H7 (cell line): ENCODE measurements around the gene FOXO3B. TPM values are rescaled to one million over a fixed set of nuclear protein-coding genes. Genes with fewer than 3 reads are reported as not detected.
"Not testable (repeated sequence)": the region's sequence is repeated elsewhere in the genome, so short reads cannot be mapped to it uniquely, and the experiment has no call there.

Experiments
- DNase-seq: peaks from one replicate; pipeline ENCODE4 v3.0.0; 2012
- H3K27me3 ChIP-seq: 2 replicates; pipeline ENCODE4 v1.6.0; 2011; ENCODE audit warnings: mild to moderate bottlenecking, low read length; ENCODE audit not compliant: control insufficient read depth, insufficient read depth
- H3K36me3 ChIP-seq: replicated peaks from 2 replicates; pipeline ENCODE4 v1.5.1; 2011; ENCODE audit warnings: low read length; ENCODE audit not compliant: control insufficient read depth, insufficient read depth
- H3K4me3 ChIP-seq: 2 replicates; pipeline ENCODE4 v1.5.1; 2011; ENCODE audit warnings: low read depth, mild to moderate bottlenecking, control low read depth, low read length, moderate library complexity; ENCODE audit not compliant: insufficient read depth
- total RNA-seq: library from RNA; depleted of rRNA; stranded (reverse); fragments of >200 nt; shearing (Covaris generic); gene quantifications from 2 replicates; pipeline ENCODE4 v1.2.3, GENCODE V29; 2014

Gene FOXO3B
- total RNA-seq, 1 experiment from 2014 or later, result 5.1 TPM

- not testable (repeated sequence) for H3K27me3 ChIP-seq, DNase-seq, H3K36me3 ChIP-seq, H3K4me3 ChIP-seq
Measured at GRCh38 chr17:18676928-18677327, 5.2 kb downstream of the FOXO3B start.

- not testable (repeated sequence) for H3K4me3 ChIP-seq, H3K36me3 ChIP-seq
Measured at GRCh38 chr17:18672395-18673227, 9.5 kb downstream of the FOXO3B start.

GRCh38 chr17:18668625-18669024 is 13.5 kb downstream of the FOXO3B start:
- H3K27me3 ChIP-seq, H3K4me3 ChIP-seq, DNase-seq, H3K36me3 ChIP-seq: not testable (repeated sequence)

More at GRCh38 chr17:18672395-18673227, 9.5 kb downstream of the FOXO3B start:
- not testable (repeated sequence) for H3K27me3 ChIP-seq, DNase-seq

GRCh38 chr17:18667535-18667934 is 14.6 kb downstream of the FOXO3B start:
- H3K36me3 ChIP-seq, H3K27me3 ChIP-seq, H3K4me3 ChIP-seq, DNase-seq: not testable (repeated sequence)

- DNase-seq, H3K4me3 ChIP-seq, H3K36me3 ChIP-seq, H3K27me3 ChIP-seq: not testable (repeated sequence)
Measured at GRCh38 chr17:18666326-18666725, 15.8 kb downstream of the FOXO3B start.

GRCh38 chr17:18661924-18662624 is 20.0 kb downstream of the FOXO3B start:
- not testable (repeated sequence) for H3K4me3 ChIP-seq, DNase-seq, H3K36me3 ChIP-seq, H3K27me3 ChIP-seq

- not testable (repeated sequence) for H3K4me3 ChIP-seq, H3K36me3 ChIP-seq, H3K27me3 ChIP-seq, DNase-seq
Measured at GRCh38 chr17:18650094-18650493, 32.0 kb downstream of the FOXO3B start.

GRCh38 chr17:18644291-18644690 is 37.8 kb downstream of the FOXO3B start, which contains the start of gene TBC1D28:
TSS of gene TBC1D28 (minus strand) at chr17:18644391. CDS start at chr17:18641352, 3,039 bp downstream.
- not testable (repeated sequence) for H3K36me3 ChIP-seq, DNase-seq, H3K27me3 ChIP-seq, H3K4me3 ChIP-seq

- not testable (repeated sequence) for H3K4me3 ChIP-seq, DNase-seq, H3K27me3 ChIP-seq, H3K36me3 ChIP-seq
Measured at GRCh38 chr17:18643124-18643523, 39.0 kb downstream of the FOXO3B start.

- H3K36me3 ChIP-seq, DNase-seq, H3K27me3 ChIP-seq, H3K4me3 ChIP-seq: not testable (repeated sequence)
Measured at GRCh38 chr17:18638357-18638756, 43.8 kb downstream of the FOXO3B start.

- peak; percentile 32 for DNase-seq
Measured at GRCh38 chr17:18636237-18636636, 45.9 kb downstream of the FOXO3B start.

GRCh38 chr17:18635773-18636172 is 46.3 kb downstream of the FOXO3B start:
- DNase-seq, H3K36me3 ChIP-seq, H3K27me3 ChIP-seq, H3K4me3 ChIP-seq: not testable (repeated sequence)

More at GRCh38 chr17:18636237-18636636, 45.9 kb downstream of the FOXO3B start:
- H3K27me3 ChIP-seq, H3K36me3 ChIP-seq, H3K4me3 ChIP-seq: not testable (repeated sequence)

- not testable (repeated sequence) for H3K4me3 ChIP-seq, H3K36me3 ChIP-seq, H3K27me3 ChIP-seq
- peak; percentile 38 for DNase-seq
Measured at GRCh38 chr17:18634550-18635263, 47.4 kb downstream of the FOXO3B start.
